ENCODE results near the gene NDUFS6. TPM values are rescaled to one million over a fixed set of nuclear protein-coding genes. Genes with fewer than 3 reads are reported as not detected.
"Not testable (repeated sequence)": the region's sequence is repeated elsewhere in the genome, so short reads cannot be mapped to it uniquely, and the experiment has no call there.

Gene NDUFS6
- polyA plus RNA-seq, 4 donors, result 35.4 to 64.5 (median 54.7) TPM

DNA sequence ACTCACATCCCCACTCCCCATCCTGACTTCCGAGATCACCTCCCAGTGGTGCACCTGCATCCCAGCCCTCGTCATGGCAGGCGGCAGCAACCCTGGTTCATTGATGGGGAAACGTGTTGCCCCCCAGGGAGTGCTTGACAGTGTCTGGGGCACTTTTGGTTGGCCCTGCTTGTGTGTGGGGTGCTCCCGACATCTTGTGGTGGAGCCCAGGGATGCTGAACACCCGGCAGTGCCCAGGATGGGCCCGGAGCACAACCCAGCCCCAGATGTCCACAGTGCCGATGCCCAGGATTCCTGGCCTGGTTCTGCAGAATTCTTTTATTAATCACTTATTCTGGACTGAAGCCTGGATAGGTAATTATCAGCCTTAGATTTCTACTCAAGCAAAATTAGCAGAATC is 5.3 kb upstream of the NDUFS6 start:
- DNase-seq (ENCODE audit: low read depth in 4 of 4, low spot score in 3 of 4), result no peak

DNA sequence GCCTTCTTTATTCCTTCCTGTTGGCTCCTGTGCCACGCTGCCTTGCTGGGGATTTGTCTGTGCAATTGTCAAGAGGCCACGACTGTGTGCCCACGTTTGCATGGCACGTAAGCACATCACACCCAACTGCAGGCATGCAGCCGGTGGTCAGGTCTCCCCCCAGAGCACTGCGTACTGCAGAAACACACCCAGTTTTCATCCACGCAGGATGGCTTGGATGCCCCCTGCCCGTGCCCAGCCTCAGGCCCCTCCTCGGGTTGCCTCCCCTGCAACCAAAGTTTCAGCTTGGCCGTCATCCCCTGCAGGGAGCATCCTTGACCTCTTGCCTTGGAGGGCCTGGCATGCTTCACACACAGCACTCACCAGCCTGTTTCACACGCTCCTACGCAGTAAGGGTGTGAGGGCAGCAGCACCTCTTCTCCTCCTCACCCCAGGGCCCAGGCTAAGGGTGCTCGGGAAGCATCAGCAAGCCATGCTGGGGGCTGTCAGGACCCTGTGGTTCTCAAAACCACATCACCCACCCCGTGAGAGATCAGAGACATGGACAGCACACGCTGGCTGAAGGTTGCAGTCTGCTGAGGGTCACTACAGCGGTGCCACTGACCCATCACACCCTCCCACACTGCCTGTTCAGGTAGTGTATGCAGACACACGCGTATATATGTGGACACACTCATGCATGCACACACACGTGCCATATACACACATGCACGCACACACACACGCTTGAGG is 4.7 kb upstream of the NDUFS6 start:
- no peak for DNase-seq (ENCODE audit: low read depth in 4 of 4, low spot score in 3 of 4)

GRCh38 chr5:1797103-1797800 is 4.0 kb upstream of the NDUFS6 start:
- no peak for DNase-seq (ENCODE audit: low read depth in 4 of 4, low spot score in 3 of 4)

DNA sequence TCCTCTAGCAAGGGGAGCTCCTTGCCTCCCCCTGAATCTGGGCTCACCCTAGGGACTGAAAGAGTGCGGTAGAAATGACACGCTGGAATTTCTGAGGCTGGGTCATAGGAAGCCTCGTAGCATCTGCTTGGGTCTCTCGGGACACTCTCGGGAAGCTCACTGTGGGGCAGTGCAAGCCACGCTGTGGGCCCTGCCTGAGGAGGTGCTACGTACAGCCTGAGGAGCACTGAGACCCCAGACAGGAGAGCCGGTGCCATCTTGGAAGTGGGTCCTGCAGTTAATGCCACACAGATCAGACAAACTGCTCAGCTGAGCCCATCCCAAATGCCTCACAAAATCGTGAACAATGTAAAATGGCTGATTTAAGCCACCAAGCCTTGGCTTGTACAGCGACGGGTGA is 3.4 kb upstream of the NDUFS6 start:
- no peak for DNase-seq (ENCODE audit: low read depth in 4 of 4, low spot score in 3 of 4)

GRCh38 chr5:1798589-1798988 is 2.6 kb upstream of the NDUFS6 start:
- not testable (repeated sequence) for DNase-seq (ENCODE audit: low read depth in 4 of 4, low spot score in 3 of 4)

- no peak for DNase-seq (ENCODE audit: low read depth in 4 of 4, low spot score in 3 of 4)
Observed at GRCh38 chr5:1799110-1799601, 2.1 kb upstream of the NDUFS6 start.

DNA sequence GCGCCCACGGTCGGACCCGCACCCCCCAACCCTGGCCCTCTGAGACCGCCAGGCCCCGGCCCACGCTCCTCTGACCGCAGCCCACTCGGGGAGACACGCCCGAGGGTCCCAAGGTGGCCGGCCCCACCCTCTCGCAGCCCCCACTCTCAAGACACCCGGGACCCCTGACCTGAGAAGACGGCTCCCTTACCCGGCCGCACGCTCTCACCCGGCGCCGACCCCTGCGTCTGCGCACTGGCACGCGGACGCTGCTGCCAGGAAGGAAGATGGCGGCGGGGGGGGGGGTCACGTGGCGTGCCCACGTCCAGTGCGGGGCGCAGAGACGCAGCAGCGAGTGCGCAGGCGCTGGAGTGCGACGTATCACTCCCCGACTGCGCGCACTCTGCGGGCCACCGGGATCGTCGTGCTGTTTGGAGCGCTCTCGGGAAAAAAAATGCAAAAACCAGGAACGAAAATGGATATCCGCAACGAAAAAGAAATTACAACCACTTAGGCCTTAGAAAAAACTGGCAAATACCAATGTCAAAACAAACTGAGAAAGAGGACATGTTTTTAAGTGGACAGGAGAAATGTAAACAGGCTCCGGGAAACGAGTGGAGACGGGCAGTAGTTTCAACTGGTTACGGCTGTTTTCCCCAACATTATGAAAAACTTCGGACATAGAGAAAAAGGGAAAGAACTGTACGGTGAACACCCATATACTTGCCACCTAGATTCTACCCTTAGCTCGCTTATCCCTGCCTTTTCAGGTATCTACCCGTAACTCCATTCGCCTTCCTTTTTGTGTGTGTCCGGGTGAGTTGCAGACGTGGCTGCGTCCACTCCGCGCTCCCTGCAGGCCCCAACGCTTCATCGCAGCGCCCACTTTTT is 1.4 kb upstream of the NDUFS6 start, which contains the start of gene MRPL36:
Gene MRPL36 (minus strand): TSS at position 236 of the 870 bp plus-strand sequence. CDS start 902 bp downstream, outside the sequence.
- peak; percentile 70 to 82 (median 76) for DNase-seq (ENCODE audit: low read depth in 4 of 4, low spot score in 3 of 4)

- DNase-seq (ENCODE audit: low read depth in 4 of 4, low spot score in 3 of 4), result no peak
Observed at GRCh38 chr5:1800472-1801221, 560 bp upstream of the NDUFS6 start.

GRCh38 chr5:1801967-1802295 is 724 bp downstream of the NDUFS6 start:
- DNase-seq (ENCODE audit: low read depth in 4 of 4, low spot score in 3 of 4), result no peak

DNA sequence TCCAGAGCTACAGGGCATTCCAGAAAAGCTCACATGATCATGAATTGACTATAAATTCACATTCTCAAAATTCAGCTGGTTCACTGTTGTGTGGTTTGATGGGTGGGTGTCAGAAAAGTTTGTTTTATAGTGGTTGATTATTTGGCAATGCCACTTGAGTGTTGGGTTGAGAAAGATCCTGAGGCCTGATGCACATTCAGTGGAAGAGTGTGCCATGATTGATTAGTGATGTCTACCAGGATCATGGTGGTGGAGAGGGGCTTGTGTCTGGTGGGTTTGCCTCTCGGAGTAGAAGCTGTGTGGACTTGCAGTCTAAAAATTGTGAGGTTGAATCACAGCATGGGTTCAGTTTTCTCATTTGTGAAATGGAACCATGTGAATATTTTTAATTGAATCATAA is 2.0 kb downstream of the NDUFS6 start:
- no peak for DNase-seq (ENCODE audit: low read depth in 4 of 4, low spot score in 3 of 4)

- DNase-seq (ENCODE audit: low read depth in 4 of 4, low spot score in 3 of 4), result no peak
Observed at GRCh38 chr5:1804001-1804690, 2.9 kb downstream of the NDUFS6 start.

GRCh38 chr5:1805326-1805725 is 4.1 kb downstream of the NDUFS6 start:
- DNase-seq (ENCODE audit: low read depth in 4 of 4, low spot score in 3 of 4), result no peak

GRCh38 chr5:1805736-1806135 is 4.5 kb downstream of the NDUFS6 start:
- DNase-seq (ENCODE audit: low read depth in 4 of 4, low spot score in 3 of 4), result no peak

GRCh38 chr5:1806199-1806598 is 5.0 kb downstream of the NDUFS6 start:
- no peak for DNase-seq (ENCODE audit: low read depth in 4 of 4, low spot score in 3 of 4)

DNA sequence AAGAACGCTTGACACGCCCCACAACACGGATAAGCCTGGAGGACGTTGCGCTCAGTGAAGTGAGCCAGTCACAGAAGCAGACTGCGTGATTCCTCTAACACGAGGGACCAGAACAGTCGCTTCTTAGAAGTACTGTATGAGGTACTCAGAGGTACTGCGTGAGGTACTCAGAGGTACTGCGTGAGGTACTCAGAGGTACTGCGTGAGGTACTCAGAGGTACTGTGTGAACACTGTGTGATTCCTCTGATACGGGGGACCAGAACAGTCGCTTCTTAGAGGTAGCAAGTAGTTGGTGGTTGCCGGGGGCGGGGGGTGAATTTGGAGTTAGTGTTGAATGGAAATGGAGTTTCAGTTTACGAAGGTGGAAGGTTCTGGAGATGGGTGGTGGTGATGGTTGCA is 5.8 kb downstream of the NDUFS6 start:
- no peak for DNase-seq (ENCODE audit: low read depth in 4 of 4, low spot score in 3 of 4)

- no peak for DNase-seq (ENCODE audit: low read depth in 4 of 4, low spot score in 3 of 4)
Observed at GRCh38 chr5:1807451-1808185, 6.4 kb downstream of the NDUFS6 start.

- no peak for DNase-seq (ENCODE audit: low read depth in 4 of 4, low spot score in 3 of 4)
Observed at GRCh38 chr5:1808439-1808838, 7.2 kb downstream of the NDUFS6 start.

DNA sequence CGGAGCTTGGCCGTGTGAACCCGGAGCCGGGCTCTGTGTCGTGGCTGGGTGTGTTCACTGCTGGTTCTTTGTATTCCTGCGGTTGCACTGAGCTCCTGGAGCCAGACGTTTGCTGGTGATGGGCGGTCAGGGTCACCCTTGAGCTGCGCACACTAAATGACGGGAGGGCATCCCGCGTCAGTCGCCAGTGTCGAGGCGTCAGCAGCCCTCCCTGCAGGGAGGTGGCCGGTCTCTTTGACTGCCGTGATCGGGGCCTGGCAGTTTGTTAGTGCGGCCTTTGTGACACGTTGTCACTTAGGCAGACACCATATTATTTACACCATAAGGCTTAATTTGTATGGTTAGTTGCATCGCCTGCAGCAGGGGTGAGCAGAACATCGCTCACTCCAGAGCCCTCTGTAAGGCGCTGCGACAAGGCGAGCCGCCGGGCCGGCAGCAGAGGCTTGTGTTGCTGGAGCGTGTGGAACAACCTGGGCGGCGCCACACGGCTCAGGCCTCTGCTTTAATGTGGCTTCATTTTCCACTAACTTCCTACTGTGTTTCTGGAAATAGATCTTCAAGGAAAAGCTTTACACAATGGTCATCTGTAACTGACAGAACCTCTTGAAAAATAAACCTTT is 8.3 kb downstream of the NDUFS6 start:
- no peak for DNase-seq (ENCODE audit: low read depth in 4 of 4, low spot score in 3 of 4)
